Vagina (tissue), 2 donors: ENCODE data around the gene JAG2.

Experiments used
- POLR2A ChIP-seq, 2 donors: fragments of 450-650 bp; IDR thresholded peaks; one replicate each; pipeline ENCODE4 v1.6.1; 2017; ENCODE audit warnings: antibody characterized with exemption in 2 of 2, mild to moderate bottlenecking in 2 of 2, moderate library complexity in 2 of 2
- POLR2AphosphoS5 ChIP-seq, 2 donors: sonication (generic); formaldehyde crosslinking; IDR thresholded peaks; one replicate each; pipeline ENCODE4 v1.9.0; 2017; ENCODE audit warnings: antibody characterized with exemption in 2 of 2, mild to moderate bottlenecking in 2 of 2, low read depth in 1 of 2; ENCODE audit not compliant: insufficient read depth in 1 of 2
- TF ChIP-seq, protein P1 (sequence below), 3 experiments: fragments of 450-650 bp in 2 of 3; fragments of 200-600 bp in 1 of 3; sonication (generic) in 1 of 3; IDR thresholded peaks; one replicate each; pipeline ENCODE4 v1.5.1; 2017 to 2019; ENCODE audit warnings: antibody characterized with exemption in 3 of 3, mild to moderate bottlenecking in 2 of 3, moderate library complexity in 2 of 3

DNA sequence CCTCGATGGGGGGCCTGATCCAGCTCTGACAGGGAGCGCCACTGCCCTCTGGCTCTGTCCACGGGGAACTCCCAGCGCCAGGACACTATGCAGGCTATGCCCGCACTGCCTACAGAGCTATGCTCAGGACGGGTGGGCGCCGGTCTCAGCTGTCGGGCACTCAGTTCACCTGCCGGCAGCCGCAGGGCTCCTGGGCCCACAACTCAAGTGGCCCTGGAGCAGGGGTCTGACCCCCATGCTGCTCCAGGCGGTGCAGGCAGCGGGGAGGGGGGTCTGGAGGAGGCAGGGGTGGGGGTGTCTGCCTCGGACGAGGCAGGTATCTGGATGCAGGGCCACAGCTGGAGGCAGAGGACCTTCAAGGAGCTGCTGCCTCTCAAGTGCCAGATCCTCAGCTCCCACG is 41.1 kb upstream of the JAG2 start:
- TF ChIP-seq POLR2AphosphoS5 (IDR thresholded peaks at IDR 0.05; ENCODE audit: insufficient read depth in 1 of 2, low read depth in 1 of 2), result no peak
- TF ChIP-seq, protein P1, sequence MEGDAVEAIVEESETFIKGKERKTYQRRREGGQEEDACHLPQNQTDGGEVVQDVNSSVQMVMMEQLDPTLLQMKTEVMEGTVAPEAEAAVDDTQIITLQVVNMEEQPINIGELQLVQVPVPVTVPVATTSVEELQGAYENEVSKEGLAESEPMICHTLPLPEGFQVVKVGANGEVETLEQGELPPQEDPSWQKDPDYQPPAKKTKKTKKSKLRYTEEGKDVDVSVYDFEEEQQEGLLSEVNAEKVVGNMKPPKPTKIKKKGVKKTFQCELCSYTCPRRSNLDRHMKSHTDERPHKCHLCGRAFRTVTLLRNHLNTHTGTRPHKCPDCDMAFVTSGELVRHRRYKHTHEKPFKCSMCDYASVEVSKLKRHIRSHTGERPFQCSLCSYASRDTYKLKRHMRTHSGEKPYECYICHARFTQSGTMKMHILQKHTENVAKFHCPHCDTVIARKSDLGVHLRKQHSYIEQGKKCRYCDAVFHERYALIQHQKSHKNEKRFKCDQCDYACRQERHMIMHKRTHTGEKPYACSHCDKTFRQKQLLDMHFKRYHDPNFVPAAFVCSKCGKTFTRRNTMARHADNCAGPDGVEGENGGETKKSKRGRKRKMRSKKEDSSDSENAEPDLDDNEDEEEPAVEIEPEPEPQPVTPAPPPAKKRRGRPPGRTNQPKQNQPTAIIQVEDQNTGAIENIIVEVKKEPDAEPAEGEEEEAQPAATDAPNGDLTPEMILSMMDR (IDR thresholded peaks at IDR 0.05), result no peak
- TF ChIP-seq POLR2A (IDR thresholded peaks at IDR 0.05), result no peak
